ENCODE results near the gene MKLN1.
A peak's percentile ranks its signal among the peaks of the same experiment; 100 is the strongest.
"Not testable (repeated sequence)": the region's sequence is repeated elsewhere in the genome, so short reads cannot be mapped to it uniquely, and the experiment has no call there.

Gene MKLN1

DNA sequence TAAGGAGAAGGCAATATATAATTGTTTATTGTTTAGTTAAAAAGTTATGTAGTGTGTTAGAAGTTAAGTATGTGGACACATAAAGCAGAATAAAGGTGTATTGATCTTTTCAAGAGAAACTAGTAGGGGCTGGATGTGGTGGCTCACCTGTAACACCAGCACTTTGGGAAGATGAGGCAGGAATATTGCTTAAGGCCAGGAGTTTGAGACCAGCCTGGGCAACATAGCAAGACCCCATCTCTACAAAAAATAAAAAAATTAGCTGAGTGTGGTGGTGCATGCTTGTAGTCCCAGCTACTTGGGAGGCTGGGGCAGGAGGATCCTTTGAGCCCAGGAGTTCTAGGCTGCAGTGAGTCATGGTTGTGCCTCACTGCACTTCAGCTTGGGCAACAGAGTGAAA lies 135.0 kb downstream of the MKLN1 start:
- not testable (repeated sequence) for DNase-seq (ENCODE audit: low read depth)

DNA sequence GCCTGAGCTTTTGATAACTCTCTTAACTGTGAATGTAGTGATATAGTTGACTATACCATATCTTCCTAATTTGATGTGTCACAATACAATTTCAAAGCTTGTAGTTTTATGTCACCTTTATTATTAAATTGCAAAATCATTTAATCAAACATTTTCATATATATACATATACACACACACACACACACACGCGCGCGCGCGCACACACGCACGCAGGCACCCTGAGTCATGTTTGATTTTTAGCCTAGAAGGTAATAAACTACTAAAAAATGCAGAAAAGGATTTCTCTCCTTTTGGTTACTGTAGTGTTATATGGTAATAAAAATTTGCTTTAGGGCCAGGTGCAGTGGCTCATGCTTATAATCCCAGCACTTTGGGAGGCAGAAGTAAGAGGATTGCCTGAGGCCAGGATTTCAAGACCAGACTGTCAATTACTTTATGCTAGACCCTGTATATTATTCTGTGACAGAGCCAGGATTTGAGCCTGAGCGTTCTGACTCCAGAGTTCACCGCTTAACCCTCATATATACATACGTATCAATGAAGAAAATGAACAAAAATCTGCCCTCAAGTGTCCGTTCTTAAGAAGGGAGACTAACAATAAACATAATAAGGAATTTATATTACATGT lies 139.2 kb downstream of the MKLN1 start:
- DNase-seq (ENCODE audit: low read depth) = no peak

DNA sequence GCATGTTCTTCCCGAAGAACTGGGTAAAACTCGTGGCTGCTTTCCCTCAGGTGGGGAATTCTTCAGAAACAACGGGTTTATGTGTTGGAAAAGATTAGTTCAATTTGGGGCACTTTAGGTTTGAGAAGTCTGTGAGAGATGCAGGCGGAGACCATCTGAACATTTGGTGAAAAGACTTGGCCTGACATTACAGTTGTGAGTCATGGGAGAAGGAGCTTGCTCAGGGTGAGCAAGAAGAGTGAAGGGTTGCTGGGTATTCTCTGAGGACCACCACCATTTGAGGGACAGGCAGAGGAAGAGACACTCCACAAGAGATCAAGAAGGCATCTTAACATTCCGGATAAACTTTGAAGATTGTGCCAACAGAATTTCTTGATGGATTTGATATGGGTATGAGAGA lies 140.1 kb downstream of the MKLN1 start:
- DNase-seq (ENCODE audit: low read depth) = no peak

DNA sequence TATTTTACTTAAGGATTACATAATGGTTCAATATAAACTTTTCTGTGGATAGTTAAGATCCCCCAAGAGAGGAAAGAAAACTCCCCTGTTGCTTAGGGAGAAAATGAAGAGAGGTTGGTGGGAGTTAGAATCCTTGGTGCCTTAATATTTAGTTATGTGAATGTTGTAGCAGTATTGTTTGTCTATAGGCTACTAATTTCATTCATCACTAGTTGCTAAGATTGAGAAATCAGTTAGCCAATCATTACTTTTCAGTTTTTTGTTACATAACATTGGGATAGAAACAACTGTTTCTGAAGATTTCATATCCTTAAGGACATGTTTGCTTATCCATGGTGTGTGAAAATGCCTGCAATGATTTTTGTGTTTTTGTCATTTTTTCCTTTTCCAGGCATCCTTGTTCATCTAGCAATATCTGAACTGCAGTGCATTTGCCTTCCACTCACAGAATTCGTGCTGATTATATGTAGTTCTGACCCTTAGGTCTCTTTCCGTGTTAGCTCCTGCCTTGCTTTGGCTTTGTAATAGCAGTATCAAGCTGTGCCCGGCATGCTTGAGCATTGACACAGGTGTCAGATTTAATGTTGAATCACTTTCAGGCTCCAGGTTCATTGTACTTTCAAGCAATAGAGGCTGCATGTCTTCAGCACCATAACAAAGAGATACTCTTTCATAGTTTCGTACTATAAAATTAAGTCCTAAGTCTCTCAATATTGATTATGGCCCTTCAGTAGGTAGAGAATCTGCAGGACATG lies 143.8 kb downstream of the MKLN1 start:
- no peak for DNase-seq (ENCODE audit: low read depth)

DNA sequence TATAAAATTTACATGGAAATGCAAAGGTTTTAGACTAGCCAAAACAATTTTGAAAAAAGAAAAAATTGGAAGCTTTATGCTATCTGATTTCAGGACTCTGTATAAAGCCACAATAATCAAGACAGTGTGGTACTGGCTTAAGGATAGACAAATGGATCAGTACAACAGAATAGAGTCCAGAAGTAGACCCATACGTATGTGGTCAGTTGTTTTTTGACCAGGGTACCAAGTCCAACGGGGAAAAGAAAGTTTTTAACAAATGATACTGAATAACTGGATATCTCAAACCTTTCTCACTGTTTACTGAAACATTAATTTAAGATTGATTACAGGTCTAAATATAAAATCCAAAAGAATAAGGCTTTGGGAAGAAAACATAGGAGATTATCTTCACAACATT lies 149.1 kb downstream of the MKLN1 start:
- DNase-seq (ENCODE audit: low read depth) = no peak

DNA sequence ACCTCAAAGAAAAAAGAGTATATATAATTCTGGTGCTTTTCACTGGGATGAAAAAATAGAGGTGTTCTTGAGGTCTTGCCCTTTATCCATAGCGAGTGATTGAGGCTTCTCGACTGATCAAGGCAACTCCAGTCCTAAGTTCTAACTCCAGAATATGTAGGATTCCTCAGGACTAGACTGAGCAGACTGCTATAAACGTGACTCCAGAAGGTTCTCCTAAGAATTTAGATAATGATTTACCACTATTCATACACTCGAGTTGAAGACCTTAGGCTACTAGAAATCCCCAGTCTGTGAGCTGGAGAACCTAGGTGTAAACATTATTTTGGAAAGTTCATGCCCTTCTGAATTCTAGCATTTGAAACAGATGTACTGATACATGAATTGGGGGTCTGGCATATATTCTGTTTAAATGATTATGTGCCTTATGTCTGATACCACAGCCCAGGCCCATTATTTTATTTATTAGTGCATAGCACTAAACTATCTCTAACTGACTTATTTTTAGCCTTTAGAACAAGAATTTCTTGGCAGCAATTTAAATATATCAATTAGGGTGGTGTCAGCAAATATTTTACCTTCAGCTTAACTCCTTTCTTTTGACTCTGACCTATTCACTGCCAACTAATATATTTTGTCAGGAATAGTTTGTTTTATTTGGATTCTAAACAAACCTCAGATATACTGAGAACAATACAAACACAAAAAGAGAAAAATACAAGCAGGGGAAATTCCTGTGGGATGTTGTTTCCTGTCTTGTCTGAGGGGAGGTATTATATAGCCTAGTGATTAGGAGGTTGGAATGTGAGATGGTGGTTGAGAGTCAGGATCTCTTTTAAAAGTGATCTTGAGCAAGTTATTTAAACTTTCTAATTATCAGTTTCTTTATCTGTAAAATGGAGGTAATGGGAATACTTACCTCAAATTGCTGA lies 153.0 kb downstream of the MKLN1 start:
- DNase-seq (ENCODE audit: low read depth) = no peak

DNA sequence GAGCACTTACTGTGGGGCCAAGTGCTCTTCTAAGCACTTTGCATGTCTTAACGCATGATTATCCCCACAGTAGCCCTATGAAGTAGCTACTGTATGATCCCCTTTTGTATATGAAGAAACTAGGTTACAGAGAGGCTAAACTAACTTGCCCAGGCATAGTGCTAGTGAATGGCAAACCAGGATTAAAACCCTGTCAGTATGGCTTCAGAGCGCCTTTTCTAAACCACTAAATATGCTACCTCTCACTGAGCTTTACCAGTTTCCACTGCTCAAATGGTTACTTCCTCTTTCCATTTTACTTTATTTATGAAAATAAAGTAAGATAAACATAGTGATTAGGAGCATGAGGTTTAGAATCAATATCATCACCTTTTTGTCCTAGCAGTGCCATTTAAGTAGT lies 155.1 kb downstream of the MKLN1 start:
- DNase-seq (ENCODE audit: low read depth) = no peak

DNA sequence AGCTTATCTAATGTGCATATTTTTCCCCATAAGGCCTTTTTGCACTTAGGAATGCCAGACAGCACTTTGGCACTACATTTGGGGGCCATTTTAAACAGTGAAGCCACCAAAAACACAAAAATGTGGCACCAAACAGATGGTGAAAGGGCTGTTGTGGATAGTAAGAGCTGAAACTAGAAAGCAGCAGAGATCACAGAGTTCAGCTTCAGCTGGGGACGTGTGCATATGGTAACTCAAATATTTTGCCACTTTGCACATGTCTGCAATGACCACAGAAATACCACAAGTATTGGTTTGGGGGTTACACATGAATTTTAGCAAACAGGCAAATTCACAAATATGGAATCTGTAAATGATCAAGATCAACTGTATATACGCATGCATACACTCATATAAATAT lies 155.9 kb downstream of the MKLN1 start:
- DNase-seq (ENCODE audit: low read depth) = no peak

DNA sequence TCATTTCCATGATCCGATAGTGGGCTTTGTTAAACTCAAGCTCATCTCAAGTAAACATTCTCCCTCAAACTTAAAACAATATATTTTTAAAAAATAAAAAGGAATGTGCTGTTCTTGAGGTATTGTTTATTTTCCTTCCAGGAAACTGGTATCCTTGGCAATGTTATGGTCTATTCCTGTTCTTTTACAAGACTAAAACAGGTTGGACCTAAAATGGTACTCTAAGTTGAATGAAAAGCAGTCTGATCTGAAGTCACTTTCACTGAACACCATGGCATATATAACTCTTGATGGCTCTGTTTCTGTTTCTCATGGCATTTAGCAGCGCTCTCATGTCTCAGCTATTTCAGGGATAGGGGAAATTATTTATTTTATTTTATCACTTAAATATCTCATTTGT lies 158.7 kb downstream of the MKLN1 start:
- no peak for DNase-seq (ENCODE audit: low read depth)

DNA sequence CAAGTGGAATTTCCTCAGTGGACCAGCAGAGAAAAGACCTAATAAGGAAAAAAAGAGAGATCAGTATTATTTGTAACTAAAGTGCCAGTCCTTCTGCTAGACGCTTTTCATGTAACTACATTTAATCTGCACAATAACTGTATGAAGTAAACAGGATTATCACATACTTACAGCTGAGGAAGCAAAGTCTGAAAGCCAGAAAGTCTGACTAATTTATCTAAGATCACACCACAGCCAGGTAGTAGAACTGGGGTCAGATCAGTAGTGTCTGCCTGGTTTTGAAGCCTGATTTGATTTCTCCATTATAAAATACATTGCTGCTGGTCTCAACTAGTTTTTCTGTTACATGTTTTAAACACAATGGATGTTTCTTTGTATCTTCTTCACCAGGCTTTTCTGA lies 159.5 kb downstream of the MKLN1 start:
- no peak for DNase-seq (ENCODE audit: low read depth)

DNA sequence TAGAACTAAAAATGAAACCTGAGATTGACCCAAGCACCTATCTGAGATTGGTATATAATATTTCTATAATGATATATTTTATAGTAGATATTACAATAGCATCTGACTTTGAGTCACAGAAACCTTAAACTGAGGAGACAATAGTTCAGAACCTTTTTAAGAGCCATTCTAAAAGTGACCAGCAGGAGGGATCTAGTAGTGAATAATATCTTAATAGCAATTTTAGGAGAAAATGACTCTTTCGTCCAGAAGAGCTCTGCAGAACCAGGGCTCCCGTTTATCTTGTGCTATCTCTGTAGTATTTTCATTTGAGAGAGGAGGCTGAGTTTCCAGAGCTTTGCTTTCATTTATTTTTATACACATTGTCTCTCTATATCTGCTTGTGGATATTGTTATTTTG lies 160.7 kb downstream of the MKLN1 start:
- no peak for DNase-seq (ENCODE audit: low read depth)

DNA sequence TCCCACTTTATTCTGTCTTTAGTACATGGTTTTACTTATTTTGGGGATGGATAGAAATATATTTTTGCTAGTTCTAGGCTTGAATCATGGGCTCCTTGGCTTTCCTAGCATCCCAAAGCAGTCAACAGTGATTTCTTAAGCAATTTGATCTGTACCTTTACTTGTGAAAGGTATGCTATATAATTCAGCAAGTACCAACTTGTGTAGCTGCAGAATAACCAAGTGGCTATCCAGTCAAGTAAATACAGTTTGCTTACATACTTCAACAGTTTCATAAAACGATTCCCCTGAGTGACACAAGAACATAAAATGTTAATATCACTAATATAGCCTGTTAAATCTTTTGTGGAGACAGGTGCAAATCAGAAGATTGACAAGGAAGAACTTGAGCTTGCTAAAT lies 161.5 kb downstream of the MKLN1 start:
- DNase-seq (ENCODE audit: low read depth) = no peak

DNA sequence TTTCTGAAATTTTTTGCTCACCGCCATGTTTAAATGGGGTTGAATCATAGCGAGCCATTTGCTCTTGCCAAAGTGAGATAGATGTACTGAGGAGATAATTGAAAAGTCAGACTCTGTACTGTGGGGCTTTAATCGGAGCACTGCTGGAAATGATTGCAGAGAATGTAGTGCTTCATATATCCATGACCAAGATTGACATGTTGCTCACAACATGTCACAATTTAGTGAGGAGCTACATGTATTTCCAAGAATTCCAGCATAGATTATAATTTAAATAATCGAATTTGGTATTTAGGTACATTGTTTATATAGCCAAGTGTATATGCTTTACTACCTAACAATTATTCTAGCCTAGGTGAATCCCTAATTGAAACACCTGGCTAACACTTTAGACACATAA lies 162.2 kb downstream of the MKLN1 start:
- no peak for DNase-seq (ENCODE audit: low read depth)

DNA sequence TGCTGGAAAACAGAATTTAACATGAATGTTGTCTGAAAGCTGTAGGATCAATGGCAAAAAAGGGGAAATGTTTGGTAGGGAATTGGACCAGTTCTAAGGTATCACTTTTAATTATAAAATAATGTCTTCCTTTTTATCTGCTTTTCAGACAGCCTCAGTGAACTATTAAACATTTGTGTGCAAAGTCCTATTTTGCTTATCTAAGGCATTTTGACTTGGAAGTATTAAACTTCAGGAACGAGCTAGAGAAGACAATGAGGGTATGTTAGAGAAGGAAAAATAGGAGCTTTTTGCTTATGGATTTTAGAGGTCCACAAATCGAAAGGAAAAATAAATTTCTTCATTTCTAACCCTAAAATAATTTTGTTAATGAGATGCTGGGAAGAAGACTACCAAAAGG lies 165.4 kb downstream of the MKLN1 start:
- DNase-seq (ENCODE audit: low read depth) = no peak

DNA sequence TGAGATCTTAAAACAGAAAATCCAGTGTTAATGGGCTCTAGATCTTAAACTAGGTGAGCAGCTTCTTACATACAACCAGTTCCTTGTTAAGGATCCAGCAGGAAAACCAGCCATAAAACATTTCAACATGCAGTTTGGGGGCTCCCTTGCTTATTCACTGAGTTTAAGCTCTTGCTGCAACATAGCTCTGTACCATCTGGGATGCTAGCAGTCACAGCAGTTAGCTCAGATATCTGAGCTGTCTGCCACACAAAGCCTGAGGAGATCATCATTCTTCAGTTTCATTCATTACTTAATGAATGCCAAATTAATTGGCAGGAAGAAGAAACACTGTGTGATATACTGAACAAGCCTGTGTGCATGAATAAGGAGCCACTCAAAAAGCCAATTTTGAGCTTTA lies 165.9 kb downstream of the MKLN1 start:
- no peak for DNase-seq (ENCODE audit: low read depth)

DNA sequence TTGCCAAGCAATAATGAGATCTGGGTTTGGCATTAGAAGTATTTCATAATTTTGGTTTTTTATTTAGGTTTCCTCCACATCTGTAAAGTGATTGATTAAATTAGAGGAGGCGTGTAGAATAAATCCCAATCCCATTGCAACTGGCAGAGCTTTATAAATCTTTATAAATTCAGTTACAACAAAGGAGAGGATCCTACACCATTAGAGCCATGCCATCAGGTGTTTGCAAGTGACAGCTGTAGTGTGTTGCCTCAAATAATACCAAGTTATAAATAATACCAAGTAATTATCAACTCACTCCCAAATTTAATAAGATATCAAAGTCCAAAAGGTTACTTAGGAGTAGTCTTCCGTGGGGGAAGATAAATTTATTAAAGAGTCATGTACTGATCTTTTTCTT lies 166.5 kb downstream of the MKLN1 start:
- DNase-seq (ENCODE audit: low read depth) = no peak

DNA sequence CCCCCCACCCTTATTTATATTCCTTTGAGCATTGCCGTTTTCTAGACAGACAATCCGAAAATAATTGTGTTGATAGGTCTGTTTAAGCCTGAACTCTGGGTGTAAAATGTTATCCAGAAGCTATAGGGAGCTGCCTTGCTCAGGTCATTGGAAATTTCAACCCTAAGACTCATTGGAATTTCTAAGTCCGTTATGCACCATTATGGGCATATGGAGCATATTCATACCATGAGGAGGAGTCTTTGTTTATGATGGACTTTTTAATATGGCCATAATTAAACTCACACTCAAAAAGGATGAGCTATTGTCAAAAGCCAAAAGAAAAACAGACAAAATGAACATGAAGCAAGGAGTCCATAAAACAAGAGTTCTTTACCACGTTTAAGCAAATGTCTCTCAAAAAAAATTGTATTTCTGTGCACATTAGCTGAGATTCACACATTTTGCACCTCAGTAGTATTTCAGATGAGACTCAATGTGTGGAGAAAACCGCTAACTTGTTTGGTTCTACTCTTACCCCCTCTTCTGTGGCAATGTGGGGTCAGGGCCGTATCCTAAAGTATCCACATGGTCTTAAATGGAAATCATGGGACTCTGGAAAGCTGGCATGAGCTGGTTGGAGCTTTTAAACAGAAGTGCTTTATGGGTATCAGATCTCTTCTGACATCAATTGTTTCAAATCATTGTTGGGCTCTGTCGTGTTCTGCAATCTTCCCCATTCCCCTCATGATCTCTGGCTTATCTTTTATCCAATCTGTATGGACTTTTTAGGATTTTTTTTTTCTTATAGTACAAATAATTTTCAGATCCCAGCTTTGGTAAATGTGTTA lies 168.2 kb downstream of the MKLN1 start:
- DNase-seq (ENCODE audit: low read depth) = no peak

DNA sequence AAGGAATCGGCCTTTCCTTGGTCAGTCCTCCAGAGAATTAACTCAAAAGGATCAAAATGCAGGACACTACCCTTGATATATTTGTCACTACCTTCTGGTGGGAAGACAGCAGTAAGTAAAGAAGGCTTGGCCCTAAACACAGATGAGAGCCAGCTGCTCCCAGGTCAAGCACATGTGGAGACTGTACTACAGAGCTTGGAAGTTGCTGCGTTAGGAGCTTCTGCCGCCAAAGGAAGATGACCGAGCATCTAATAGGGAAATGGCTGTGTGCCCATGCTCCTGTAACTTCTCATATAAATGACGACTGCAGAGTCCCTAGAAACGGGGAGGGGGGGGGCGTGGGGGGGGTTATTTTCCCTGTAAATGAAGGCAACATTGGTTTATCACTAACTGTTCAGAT lies 169.8 kb downstream of the MKLN1 start:
- no peak for DNase-seq (ENCODE audit: low read depth)

DNA sequence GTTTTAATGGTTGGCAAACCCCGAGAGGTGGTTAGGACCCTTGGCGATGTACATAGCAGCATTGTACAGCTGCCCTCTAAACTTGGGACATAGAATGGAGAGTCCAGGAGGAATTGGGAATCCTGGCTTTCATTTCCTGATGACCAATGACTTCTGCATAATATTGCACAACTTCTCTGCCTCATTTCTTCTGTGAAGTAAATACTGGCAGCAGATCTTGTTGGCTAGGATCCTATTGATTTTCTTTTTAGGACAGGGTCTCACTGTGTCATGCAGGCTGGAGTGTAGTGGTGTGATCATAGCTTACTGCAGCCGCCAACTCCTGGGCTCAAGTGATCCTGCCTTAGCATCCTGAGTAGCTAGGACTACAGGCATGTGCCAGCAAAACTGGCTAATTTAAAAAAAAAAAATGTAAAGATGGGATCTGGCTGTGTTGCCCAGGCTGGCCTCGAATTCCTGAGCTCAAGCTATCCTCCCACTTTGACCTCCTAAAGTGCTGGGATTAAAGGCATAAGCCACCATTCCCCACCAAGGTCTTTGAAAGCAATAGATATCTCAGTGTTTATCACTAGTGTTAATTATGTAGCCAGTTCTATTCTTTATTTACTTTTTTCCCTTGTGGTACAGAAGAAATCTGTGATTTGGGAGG lies 170.7 kb downstream of the MKLN1 start:
- DNase-seq (ENCODE audit: low read depth) = no peak

DNA sequence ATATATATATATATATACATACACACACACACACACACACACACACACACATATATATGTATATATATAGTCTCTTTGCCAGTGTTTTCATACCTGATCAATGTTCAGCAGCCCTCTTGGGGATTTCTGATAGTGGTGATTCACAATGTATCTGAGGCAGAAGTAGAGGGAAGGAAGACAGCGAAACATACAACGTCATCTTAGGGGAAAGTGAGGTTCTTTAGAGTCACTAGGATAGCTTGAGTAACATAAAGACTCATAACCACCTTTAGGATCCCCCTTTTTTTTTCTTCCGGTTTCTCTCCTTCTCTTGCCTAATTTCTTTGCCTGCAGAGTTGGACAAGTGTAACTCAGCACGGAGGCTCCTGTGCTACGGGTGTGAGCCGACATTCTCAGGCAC lies 172.1 kb downstream of the MKLN1 start:
- no peak for DNase-seq (ENCODE audit: low read depth)

DNA sequence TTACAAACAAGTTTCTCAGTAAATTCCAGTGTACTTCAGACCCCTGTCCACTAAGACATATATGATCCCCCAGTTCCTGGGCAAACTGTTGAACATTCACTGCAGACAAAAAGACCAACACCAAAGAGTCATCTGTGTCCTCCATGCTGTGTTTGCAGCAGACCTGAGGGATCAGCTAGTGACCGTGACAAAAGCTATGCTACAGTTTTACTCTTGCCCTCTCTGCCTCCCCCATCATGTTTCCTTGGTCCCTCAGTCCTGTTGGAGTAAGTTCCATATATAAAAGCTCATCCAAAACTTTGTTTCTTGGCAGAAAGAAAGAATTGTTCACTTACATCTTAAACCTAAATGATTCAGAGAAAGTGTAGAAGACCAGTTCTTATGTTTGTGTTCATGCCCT lies 172.7 kb downstream of the MKLN1 start:
- no peak for DNase-seq (ENCODE audit: low read depth)

DNA sequence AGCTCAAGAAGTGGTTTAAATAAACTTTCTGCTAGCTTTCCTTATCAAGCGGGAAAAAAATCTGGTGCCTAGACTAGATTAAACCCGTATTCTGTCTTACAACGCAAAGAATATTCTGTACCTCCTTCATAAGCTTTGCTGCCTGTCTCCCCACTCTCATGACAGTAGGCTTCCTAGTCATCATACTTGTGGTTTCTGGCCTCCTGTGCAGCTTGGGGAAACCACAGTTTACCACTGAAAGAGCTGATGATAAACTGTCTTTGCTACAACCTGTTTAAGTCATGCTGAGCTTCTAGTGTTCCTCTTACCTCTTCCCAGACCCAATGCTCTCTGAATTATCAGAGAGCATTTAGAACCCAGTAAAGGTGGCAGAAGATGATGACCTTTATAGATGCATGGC lies 173.7 kb downstream of the MKLN1 start:
- peak; percentile 22 for DNase-seq (ENCODE audit: low read depth)
